HG02763 (cell line): ENCODE results near the gene IL1RAPL2.
A peak's percentile ranks its signal among the peaks of the same experiment; 100 is the strongest.
"Not testable (repeated sequence)": the region's sequence is repeated elsewhere in the genome, so short reads cannot be mapped to it uniquely, and the experiment has no call there.

Experiments used
- ATAC-seq: cut with Tn5 transposase; IDR thresholded peaks from one replicate; pipeline ENCODE4 v1.9.1; 2021; ENCODE audit warnings: mild to moderate bottlenecking, moderate library complexity; ENCODE audit not compliant: unreplicated experiment

The IL1RAPL2 gene

DNA sequence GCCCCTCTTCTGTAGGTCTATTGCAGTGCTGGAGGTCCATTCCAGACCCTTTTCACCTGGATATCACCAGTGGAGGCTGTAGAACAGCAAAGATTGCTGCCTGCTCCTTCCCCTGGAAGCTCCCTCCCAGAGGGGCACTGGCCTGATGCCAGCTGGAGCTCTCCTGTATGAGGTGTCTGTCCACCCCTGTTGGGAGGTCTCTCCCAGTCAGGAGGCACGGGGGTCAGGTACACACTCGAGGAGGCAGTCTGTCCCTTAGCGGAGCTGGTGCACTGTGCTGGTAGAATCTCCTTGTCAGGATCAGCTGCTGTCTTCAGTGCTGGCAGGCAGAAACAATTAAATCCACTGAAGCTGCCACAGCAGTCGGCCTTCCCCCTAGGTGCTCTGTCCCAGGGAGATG lies 276.6 kb downstream of the IL1RAPL2 start:
- ATAC-seq: no peak

DNA sequence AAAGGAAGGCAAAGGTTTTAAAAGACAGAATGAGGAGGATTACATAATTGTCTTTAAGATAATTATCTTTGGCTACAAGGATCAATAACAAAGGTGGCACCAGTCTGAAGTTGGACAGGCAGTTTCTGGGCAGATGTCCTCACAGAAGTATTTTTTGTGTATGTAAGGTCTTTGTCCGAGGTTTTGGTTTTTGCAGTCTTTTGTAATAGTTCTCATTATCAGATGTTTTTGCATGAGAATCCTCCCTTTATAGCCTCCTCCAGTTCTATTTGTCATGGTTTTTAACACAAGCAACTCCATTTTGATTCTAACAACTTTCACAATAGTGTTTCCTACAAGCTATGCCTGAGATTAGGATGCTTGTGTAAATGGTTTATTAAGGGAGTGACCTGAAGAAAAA lies 286.2 kb downstream of the IL1RAPL2 start:
- no peak for ATAC-seq

DNA sequence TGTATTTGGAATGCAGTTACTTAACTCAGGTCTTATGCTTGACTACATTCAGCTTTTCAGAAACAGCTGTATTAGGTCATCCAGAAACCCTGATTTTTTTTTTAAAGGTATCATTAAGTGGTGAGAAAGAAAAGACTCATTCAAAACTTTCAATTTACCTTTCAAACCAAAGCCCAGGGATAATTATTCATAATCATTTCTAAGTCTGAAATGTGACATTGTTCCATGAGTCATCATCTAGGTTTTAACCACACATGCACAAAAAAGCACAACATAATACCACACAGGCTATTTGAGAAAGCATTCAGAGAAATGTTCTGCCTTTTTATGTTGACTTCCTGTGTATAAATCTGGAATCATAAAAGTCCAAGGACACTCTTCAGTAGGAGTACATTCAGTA lies 288.2 kb downstream of the IL1RAPL2 start:
- ATAC-seq: no peak

DNA sequence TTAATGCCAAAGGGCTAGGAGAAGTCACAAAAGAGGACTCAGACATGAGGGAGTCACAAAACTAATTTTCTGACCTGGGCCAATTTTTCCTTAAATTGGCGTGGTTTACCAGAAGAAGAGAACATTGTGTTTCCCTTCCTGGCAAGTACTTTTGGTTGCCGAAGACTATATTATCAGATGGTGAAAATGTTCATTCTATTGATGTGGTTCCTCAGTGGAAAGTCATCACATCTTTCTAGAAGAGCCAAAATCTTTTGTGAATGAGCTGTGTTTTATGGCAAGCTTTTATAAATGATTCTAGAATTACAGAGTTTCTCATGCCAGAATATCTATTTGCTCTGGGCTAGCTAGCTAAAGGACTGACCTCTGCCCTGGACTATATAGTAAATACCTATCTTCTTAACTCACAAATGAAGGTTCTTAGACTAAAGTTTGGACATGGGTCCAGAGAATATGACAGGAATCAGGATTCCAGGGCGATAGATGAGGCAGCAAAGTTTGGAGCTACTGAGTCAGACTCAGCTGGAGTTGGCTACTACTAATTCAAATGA lies 288.9 kb downstream of the IL1RAPL2 start:
- ATAC-seq: no peak

DNA sequence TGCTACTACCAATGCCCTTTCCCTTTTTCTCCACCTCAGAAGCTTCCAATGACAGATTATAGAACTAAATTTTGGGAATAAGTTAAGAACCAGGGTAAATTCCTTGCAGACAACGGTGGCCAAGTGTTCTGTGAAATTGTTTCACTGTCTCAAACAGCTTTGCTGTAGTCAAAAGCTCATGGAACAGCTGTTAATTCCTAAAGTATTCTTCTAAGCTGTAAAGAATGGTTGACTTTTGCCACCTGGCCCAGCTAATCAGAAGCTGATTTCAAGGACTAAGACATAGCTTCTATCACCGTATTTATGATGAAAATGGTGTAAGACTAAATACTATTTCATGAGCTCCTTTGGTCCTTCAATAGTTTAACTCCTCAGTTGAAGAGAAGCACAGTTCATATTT lies 297.5 kb downstream of the IL1RAPL2 start:
- ATAC-seq: no peak

DNA sequence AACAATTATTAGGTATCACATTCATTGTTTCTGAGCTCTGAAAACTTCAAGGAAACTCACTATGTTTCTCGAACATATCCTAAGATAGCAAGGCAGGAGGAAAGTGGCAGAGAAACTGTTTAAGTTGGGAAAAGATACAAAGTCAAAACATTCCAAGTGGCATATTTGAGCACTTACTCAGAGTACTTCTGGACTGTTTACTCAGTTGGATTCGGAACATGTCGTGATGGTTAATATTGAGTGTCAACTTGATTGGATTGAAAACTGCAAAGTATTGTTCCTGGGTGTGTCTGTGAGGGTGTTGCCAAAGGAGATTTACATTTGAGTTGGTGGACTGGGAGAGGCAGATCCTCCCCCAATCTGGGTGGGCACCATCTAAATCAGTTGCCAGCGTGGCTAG lies 298.3 kb downstream of the IL1RAPL2 start:
- no peak for ATAC-seq

DNA sequence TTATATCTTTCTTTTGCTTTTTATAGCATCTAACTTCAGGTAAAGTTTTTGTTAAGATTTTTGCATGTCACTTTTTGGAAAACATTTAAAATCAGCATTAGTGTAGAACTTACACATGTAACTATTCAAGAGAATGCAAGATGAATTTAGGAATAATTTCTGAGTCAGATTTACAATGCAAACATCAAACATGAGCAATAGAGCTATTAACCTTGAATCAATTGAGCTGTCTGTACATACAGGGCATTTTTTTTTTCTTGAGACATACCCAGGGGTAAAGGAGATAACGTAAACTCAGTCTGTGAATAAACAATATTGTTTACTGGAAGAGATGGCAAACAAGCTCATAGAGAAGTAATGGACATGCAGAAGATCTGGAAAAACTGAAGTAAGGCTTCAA lies 311.5 kb downstream of the IL1RAPL2 start:
- ATAC-seq: no peak

DNA sequence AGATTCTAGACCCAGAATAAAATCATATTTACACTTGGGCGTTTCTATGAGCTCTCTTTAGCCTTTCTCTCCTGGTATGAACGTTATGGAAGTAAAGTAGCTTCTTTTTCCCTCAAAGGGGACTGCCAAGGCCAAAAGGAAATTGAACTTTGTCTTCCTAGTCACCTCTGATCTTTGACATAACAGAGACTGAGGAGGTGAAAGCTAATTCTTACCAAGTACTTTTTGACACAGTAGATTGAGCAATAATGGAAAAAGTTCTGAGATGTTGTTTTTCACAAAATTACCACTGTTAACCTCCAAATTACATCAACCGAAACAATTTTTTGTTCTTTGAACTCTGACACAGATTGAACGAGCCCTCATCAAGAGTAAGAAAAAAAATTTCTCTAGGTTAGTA lies 336.1 kb downstream of the IL1RAPL2 start:
- ATAC-seq: no peak

DNA sequence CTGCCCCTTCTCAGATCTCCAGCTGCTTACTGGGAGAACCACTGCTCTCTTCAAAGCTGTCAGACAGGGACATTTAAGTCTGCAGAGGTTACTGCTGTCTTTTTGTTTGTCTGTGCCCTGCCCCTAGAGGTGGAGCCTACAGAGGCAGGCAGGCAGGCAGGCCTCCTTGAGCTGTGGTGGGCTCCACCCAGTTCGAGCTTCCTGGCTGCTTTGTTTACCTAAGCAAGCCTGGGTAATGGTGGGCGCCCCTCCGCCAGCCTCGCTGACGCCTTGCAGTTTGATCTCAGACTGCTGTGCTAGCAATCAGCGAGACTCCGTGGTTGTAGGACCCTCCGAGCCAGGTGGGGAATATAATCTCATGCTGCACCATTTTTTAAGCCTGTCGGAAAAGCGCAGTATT lies 343.7 kb downstream of the IL1RAPL2 start:
- ATAC-seq: not testable (repeated sequence)

DNA sequence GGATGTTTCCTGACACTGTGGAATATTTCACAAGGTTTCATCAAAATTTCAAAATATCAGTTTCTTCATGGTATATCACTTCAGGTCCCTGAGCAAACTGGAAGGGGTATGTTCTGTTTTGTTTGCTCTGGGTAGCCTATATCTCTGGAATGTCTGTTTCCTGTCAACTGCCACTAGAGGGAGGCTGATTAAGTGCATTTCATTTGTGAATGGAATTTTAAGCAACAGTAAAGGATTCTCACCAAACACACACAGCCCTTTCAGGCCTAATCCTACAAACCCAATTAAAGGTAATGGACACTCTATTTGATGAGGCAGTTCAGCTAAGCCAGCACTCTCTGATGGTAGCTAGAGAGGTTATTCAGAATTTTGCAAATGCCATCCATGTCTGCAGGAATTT lies 347.3 kb downstream of the IL1RAPL2 start:
- no peak for ATAC-seq

DNA sequence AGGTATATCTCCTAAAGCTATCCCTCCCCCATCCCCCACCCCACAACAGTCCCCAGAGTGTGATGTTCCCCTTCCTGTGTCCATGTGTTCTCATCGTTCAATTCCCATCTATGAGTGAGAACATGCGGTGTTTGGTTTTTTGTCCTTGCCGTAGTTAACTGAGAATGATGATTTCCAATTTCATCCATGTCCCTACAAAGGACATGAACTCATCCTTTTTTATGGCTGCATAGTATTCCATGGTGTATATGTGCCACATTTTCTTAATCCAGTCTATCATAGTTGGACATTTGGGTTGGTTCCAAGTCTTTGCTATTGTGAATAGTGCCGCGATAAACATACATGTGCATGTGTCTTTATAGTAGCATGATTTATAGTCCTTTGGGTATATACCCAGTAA lies 348.7 kb downstream of the IL1RAPL2 start:
- ATAC-seq: not testable (repeated sequence)

DNA sequence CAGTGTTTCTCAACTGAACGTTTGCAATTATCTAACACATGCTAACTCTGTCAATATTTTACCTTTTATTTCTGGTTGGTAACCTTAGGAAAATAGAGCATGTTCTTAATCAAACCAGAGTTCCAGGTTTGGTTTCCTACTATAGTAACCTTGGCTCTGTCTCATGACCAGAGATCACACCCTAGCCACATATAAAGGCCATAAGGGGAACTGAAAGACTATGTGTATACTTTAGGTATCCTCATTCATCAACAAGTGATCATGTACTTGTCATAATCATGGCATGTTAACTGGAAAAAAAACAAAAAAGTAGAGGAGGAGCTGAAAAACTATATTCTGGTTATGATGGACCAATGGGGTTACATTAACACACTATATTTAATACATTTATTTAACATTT lies 352.1 kb downstream of the IL1RAPL2 start:
- ATAC-seq: no peak

DNA sequence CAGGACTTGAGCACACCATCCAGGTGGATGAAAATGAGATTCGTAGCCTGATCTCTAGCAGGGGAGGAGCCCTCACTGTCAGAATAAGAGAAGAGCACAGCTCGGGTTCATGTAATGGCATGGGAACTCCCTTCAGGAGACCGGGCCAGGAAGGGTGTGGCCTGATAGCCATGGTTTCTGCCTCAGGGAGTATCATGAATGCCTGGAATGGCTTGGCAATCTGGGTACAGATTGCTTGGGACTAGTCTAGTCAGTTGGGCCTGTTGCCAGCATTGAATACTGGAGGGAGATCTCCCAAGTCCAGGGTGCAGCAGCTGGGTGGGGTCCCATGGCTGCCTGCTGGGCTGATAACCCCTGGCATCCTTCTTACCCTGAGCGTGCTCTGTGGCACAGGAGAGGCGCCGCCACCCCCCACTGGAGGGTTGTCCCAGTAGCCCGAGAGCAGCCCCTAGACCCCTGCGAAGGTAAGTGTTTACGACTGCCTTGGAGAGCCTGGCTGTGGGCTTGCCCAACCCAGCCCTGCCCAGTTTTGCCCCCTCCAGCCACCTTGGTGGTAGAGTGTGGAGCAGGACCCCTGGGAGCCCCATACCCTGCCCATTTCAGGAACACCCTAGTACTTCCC lies 355.7 kb downstream of the IL1RAPL2 start:
- ATAC-seq: no peak

DNA sequence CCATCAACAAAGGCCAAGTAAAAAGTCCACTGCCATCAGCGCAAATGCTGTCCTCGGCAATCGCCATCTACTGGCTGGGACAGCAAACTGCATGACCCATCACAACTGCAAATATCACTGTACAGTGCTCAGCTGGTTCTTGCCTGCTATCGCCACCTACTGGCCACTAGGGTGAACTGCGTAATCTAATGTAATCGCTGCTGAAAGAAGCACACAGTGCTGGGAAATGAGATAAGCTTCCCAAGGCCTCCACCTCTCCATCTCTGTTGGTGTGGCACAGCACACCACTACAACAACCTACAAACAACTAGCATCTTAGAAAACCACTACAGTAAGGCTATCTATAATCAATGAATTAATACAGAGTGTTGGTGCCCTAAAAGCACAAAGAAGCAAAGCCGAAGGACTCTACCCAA lies 356.2 kb downstream of the IL1RAPL2 start:
- ATAC-seq: peak; percentile 98

DNA sequence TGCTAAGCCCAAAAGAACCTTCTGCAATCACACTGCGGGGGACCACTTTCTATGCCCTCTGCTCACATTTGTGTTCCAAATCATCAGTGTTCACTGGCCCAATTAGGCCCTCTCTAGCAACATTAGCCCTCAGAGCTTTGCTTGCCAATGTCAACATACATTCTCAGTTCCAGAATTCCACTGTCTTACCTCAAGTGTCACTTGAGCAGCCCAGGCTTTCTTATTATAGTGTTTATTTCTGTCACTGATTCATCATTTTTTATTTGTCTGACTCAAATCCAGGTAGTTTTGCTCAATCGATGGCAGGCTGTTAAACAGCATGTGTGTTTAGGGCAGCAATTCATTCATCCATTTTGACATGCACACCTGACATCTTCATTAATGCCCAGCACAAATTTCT lies 363.3 kb downstream of the IL1RAPL2 start:
- ATAC-seq: no peak

DNA sequence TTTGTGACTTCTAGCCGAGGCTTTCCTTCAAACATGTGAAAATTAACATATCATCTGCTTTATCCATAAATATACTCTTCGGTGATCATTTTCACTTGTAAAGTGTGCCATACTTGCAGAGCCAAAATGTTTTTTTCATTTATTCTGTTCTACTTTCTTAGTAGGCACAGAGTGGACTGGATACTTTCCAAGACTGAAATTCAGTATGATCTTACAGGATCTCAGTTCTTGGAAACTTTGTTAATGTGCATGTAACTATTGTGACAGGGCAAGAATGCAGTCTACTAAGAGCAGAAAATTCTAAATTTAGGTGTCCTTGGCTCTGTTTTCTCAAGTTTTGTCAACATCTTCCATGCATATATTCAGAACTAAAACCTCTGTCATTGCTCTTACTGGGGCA lies 369.6 kb downstream of the IL1RAPL2 start:
- ATAC-seq: no peak

DNA sequence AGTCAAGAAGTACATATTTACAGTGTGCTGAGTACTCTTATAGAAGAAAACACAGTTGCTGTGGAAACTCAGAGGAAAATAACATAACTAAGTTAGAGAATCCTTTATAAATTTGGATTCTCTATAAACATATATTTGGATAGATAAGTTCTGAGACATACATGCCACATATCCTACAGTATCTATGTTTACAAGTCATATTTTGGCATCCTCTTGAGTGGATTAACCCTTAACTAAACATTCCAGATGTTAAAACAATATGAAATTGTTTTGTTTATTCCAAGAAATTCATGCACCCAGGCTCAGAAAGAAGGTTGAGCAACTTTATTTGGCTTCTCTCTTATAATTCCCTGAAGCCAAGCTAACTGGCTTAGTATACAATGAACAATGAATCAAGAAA lies 387.3 kb downstream of the IL1RAPL2 start:
- ATAC-seq: no peak

DNA sequence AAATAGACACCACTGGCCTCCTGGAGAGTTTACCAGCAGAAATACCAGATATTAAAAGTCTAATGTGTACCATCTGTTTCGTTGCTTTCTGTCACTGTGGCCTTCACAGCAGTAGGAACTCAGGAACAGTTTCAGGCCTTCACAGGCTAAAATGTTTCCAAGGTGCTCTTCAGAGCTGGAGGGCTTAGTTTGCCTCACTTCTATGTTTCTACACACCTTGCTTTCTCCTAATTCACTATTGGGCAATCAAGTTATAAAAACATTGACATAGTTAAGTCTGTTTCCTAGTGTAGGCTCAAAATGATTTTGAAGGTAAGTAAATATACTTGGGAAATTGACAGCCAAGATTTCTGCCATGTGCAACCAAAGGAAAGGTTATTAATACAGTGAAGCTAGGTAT lies 395.9 kb downstream of the IL1RAPL2 start:
- no peak for ATAC-seq

DNA sequence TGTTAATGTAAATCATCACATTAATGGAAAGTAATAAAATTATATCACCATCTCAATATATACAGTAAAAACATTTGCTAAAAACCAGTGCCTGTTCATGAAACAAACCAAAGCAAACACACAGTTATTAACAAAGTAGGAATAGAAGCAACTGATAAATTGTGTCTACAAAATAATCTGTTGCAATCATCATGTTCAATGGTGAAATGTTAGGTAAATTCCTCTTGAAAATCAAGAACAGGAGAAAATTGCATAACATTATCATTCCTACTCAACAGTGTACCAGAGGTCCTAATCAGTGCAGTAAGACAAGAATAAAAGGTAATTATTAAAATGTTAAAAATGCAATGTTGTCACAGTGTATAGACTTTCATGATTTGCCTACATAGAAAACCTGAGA lies 402.2 kb downstream of the IL1RAPL2 start:
- no peak for ATAC-seq

DNA sequence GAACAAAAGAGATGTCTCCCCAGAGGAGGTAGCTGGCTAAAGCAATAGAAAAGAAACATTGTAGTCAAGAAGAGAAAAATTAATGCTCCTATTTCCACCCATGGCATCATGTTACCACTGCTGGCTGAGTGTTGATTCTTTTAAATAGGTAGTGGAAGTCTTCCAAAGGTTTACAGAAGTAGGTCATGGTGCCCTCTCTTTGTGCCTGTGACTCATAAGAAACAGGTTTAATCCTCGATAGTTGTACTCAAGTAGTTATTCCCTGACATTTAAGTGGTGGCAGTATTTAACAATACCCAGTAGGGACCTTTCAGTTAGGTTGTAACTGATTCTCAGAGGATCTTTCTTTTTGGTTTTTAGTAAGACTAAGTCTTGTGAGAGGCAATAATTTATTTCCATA lies 406.7 kb downstream of the IL1RAPL2 start:
- ATAC-seq: no peak

DNA sequence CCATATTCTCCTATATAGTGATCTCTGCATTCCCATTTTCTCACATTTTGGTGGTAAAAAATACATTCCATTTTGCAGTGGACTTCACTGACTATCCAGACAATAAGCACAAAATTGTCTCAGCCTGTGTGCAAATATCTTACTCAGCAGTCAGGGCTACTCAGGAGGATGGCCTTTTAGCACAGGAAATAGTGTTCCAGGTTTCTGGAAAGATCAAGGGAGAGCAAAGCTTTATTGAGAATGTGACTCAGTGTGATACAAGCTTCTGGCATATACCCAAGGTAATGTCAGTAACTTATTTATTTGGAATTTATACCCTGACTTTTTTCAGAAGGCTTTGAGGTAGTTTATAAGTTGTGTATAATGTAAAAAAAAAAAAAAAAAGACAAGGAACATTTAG lies 421.1 kb downstream of the IL1RAPL2 start:
- ATAC-seq: no peak

DNA sequence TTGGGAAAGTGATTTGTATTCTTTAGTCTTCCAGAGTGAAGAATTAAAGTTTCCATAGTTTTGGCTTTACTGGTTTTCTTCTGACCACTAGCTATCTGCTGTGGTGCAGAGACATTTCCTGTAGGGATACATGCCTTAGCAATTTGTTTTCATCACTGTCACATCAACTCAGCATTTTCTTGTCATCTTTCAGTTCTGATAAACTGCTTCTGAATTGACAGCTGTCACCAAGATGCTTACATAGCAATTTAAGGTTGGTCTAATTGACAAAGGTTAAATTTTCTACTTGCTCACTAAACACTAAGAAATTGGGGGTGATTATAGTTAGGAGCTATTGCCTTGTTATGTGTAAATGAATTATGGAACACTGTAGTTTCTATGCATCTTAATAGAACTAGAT lies 422.0 kb downstream of the IL1RAPL2 start:
- ATAC-seq: no peak

DNA sequence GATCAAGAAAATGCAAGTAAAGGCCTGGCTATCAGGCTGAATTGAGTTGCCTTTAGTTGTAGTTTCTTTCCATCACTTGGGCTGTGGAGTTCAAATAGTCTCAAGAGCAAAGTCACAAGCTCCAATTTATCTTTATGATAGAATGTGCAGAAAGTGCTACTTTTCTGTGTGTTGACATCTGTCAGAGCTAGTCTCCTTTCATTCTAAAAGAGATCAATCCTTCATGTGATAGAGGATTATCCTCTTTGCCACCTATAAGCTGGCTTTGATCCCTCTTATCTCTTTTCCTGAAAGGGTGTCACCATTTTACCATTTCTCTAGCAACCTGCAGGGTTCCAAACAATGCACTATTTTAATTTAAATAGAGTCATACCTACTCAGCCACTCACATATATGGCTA lies 429.5 kb downstream of the IL1RAPL2 start:
- ATAC-seq: no peak
